HG03469 (cell line): ENCODE measurements around the gene RTRAF.

Experiments used
- ATAC-seq: cut with Tn5 transposase; IDR thresholded peaks from one replicate; pipeline ENCODE4 v1.9.1; 2021; ENCODE audit warnings: mild to moderate bottlenecking, moderate library complexity, moderate number of reproducible peaks; ENCODE audit not compliant: unreplicated experiment

The RTRAF gene

DNA sequence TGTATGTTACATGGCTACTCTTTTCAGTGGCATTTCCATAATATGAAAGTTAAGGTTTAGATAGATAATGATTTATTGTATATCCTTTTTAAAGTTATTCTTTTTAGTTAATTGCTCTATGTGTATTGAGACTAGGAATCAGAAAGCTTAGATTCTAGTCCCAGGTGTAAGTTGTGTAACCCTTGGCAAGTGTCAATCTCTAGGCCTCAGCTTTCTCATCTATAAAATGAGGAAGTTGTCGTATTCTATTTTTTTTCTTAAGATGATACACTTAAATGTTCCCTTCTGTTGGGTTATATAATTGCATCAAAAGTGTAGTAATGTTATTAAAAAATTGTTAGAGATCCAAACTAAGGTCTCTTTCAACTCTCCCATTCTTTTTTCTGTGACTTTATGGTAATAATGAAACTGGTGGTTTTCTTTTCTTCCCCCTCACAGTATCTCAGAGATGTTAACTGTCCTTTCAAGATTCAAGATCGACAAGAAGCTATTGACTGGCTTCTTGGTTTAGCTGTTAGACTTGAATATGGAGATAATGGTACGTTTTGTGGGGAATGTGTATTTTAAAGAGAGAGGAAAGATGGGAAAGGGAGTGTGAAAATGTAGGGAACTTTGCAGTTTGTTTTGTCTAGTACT lies 4.1 kb downstream of the RTRAF start:
- no peak for ATAC-seq

DNA sequence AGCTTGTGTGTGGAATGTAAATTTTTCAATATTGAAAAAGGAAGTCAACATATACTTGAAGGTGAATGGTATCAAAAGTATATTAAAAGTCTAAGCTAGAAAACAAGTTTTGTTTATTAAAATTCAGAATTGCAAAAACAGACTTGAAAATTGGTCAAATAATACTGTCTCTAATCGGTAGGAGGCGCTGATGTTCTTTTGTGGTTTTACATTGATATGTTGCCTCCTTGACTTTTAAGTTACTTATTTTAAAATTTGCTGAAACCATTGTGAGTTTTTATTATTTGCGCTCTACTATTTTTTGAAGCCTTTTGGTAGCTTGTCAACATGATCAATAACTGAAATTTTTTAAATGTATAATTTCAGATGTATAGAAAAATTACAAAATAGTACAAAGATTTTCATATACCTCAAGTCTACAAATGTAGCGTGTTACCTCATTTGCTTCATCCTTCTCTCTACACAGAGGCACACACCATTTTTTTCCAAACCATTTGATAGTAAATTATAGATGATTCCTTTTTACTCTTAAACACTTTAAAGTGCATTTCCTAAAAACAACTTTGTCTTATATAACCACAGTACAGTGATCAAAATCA lies 6.9 kb downstream of the RTRAF start:
- ATAC-seq: no peak

DNA sequence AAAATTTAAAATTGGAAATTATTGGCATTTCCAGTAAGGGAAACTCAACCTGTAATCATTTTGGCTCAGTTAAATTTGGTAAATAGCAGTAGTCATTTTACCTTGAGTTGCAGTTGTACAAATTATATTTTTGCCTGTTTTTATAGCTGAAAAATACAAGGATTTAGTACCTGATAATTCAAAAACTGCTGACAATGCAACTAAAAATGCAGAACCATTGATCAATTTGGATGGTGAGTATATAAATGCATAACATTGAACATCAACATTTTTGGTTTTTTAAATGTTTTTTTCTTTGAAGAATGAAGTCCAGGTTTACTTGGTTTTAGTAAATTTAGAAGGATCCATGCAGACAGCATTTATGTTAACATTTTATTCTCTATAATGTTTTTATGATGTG lies 9.0 kb downstream of the RTRAF start:
- no peak for ATAC-seq

DNA sequence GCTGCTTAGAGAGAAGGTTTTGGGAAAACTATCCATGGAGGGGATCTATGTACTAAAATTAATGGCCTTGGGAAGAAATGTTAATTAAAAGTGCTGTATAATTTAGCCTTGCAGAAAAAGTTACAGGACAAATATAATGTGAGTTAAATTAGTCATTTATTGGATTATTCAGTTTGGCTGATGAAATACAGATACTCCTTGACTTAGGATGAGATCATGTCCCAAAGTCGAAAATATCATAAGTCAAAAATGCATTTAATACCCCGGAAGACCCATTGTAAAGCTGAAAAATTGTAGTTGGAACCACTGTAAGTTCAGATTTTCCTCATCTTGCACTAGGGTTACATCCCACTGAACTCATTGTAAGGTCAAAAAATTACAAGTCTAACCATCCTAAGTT lies 9.7 kb downstream of the RTRAF start:
- ATAC-seq: no peak

DNA sequence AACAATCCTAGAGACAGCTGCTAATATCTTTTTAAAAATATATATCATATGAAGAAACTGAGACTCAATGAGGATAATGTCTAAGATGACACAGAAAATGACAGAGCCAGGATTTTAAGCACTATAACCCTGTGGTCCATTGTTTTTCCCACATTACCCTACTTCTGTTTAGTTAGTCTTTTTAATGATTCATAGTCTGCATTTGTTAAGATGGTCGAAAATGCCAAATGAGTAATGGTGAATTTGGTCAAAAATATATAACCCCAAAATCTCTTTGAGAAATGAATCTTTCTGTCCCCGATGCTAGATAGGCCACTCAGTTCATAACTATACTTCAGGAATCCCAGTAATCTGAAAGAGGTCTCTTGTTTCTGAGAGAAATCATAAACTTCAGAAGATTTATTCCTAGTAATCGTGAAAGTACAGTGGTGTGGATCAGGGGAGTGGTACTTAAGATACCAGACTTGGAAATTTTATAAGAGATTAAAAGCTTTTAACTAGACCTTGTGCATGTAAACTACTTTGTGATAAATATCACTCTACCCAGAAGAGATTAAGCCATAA lies 10.8 kb downstream of the RTRAF start:
- ATAC-seq: no peak

DNA sequence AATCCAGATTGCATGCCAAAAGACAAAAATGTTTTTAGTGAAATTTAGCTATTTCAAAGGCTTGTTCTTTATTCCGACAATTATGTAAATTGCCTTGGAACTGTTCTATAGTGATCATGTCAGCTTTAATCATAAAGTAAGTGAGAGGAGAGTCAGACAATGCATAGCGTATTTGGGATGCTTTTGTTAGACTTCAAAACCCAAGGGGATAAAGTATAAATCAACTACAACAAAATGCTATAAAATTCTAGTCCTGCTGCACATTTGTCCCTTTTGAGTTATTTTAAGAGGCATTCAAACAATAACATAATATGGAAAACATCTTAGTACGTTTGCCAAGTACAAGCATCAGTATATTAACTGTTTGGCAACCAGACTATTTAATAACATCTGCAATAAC lies 11.3 kb downstream of the RTRAF start:
- no peak for ATAC-seq

DNA sequence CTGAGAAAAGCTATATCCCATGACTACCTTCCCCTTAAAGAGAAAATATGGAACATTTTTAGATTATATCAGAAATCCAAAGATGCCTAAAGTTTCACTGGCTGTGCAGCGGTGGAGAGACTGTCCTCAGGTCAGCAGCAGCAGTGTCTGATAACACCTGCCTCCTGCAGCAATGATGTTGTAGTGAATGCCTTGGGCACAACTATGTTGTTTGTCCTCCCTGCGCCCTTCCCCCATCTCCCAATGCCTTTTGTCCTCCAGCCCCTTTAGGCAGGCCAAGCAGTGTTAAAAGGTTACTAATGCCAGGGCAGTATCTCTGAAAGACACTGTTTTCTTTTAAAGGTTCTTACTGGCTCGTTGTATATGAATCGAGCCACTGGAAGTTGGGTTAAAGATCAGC lies 13.2 kb downstream of the RTRAF start:
- ATAC-seq: no peak

DNA sequence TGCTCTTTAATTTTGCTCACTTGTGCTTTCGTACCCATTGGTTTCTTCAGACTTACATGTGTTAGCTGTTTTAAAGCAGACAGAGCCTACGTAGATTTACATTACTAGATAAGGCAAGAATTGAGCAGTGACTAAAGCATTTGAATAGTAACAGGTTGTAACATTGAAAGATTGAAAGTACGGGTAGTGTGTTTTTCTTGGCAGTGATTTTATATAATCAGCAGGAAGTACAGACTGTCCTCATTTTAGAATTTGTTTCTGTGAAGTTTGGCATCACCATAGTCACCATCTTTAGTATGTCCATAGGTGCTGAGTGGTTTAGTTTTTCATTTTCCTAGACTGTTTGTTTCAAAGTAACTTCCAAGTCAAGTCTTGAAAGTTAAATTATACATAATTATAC lies 14.0 kb downstream of the RTRAF start:
- ATAC-seq: no peak

DNA sequence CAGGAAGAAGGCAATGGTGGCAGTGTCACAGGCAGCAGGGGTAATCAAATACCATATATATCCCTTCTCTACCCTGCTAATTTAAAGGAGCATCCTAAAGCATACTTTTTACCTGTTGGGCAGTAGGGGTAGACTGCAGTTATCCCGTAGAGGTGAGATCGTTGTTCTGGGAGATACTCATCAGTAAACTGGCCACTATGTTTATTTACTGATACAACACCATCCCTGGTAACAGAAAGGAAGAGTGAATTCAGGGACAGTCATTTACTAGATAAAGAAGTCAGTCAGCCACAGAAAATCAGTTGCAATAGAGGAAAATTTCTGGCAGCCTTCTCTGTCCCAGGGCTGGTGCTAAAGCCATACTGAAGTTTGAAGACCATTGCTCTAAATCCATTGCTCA lies 16.3 kb downstream of the RTRAF start:
- no peak for ATAC-seq

DNA sequence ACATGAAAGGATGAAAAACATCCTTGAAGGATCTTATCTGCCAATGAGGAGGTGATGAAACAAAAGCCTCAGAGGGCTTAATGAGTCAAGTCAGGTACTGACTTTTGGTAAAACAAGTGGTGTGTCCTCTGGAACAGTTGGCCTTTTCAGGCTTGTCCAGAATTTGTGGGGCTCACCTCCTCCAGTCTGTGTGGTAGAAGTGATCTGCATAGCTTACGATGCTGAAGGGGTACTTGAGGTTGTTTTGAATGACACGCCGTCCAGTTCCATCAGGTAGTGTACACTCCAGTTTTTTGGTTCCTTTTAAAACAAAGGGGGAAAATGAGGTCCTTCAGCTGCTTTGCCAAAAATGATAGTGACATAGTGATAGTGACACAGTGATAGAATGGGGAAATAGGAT lies 17.0 kb downstream of the RTRAF start:
- no peak for ATAC-seq

DNA sequence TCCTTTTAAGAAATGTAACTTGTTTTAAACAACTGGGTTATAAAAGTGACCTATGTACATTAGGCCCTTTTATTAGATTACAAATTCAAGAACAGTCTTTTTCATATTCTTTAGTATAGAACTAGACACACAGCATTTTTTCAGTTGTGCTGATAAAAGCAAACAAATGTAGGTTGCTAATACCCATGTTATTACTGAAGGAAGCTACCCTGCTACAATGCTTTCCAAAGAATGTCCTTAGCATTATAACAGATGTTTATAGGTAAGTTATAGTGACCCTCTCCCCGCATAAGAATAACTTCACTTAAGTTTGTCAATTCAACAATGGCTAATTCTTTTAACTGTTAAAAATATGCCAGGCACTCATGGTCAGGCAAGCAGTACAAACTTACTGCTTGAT lies 17.9 kb downstream of the RTRAF start:
- ATAC-seq: no peak

DNA sequence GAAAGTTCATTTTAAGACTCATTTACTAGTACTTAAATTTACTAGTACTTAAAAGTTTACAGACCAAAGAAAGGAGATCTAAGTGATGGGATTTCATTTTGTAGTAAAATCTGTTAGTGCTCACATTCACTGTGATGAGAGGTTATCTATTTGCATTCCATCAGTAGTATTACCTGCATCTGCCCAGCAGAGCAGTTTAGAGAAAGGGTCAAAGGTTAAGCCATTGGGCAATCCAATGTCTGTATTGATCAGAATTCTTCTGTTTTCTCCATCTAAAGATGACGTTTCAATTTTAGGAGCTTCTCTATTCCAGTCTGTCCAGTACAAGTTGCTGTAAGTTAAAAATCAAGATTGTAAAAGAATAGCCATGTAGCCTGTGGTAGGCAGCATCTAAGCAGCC lies 18.3 kb downstream of the RTRAF start:
- ATAC-seq: no peak

DNA sequence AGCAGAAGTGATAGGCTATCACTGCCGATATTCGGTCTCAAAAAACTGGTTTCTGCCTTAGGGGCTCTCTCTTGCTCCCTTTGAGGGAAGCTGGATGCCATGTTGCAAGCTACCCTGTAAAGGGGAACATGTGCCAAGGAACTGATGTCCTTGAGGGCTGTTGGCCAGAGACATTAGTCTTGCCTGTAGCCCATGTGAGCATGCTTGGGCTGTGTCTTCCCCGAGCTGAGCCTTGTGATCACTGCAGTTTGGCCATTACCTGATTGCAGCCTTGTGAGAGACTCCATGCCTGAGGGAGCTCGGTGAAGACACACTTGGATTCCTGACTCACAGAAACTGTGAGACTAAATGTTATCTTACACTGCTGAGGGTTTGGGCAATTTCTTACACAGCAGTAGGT lies 18.8 kb downstream of the RTRAF start:
- ATAC-seq: no peak

DNA sequence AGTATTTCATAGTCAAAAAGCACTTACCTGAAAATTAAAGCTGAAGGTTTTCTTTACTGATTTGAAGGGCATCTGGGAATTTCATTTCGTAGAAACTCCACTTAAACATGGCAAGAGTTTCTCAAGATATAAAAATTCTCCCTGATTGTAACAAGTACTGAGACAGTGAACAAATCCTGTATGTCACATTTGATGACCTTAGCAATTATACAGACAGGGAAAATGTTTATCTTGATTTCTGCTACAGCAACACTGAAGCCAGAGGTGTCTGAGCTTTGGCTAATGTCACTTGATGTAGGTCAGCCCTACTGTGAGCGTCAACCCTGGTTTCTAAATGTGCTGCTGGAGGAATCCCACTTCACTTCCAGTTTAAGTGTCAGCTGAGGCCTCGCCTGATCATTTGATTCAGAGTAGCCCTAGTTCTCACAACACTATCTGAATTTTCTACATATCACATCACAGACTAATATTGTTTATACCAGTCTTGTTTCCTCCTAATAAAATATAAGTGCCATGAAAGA lies 20.9 kb downstream of the RTRAF start:
- ATAC-seq: no peak

DNA sequence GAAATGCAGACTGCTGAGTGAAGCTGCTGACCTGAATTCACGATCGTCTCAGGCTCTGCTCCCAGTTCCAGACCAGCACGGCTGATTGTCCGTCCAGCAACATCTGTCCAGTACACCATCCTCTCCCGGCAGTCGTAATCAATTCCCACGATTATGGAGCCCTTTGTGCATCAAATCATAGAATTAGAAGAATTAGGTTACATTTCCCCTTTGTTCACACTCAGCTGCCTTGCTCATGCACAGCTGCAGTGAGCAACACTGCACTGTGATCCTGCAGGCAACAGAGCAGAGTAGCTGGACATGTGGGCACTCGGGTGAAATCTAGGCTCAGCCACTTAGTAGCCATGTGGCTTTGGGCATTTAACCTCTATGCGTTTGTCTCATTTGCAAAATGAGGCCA lies 22.2 kb downstream of the RTRAF start:
- ATAC-seq: no peak

DNA sequence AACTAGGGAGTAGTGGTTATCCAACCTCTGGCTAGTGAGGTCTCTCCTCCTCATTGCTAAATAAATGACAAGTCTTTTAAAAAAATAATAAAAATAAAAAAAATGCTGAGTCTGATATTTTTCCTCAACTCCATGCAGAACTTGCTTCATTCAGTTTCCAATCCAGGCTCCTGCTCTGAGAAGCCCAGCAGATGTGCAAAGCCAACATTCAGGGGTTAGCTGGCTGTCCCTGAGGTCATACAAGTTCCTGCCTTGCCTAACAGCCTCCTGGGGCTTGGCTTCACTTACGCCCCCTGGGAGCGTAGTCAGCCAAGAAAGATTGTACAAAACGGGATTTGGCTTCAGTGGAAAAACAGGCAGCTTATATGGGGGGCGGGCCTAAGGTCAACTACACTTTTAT lies 23.3 kb downstream of the RTRAF start:
- no peak for ATAC-seq

DNA sequence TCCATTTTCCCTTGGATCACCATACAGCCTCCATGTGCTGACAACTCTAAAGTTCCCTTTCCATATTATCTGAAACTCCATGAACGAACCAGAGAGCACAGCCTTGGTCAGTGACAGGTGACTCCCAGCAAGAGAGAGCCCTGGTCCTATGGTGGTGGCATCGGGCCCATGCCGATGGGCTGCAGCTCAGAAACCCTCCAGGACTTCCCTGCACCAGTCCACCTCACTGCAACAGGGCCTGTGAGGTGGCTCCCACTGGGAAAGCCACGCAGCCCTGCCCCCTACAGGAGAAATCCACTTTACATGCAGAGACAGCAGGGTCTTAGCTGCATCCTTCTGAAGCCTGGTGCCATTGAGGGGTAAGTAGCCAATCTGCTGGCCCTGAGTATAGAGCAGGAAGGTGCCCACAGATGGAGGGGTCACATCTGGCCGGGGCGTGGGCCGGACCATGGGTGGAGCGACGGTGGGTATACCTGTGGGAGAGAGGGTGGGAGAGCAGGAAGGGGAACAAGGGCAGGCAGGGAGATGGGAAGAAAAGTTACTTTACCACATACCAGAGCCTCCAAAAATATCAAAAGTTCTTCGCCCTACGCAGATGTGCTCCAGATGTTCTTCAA lies 24.7 kb downstream of the RTRAF start:
- no peak for ATAC-seq

DNA sequence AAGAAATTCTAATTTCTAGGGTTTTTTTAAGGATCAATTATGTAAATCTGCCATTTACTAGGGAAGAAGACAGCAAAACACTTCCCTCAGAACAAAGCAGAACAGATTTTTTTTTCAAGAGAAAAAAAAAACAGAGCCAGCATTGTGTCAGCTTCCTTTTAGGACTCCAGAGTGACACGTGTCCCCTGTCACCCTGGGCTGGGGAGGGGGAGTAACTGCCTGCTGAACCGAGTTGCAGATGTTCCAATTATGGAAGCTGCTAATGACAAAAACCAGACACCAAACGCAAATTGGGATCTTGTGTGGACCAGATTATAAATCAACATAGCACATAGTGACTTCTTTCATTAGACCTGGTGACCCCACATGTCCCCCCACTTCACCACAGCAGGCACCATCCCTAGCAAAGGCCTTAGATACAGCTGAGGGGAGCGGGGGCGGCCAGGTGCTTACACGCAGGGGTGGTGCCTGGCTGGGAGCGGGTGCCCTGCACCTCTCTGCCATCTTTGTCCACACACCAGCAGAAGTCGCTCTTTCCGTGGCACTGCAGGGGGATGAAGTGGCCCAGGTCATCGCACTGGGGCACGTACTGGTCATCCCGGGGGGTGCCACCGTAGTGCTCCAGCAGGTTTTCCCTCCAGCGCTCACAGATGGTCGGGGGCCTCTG lies 25.4 kb downstream of the RTRAF start:
- no peak for ATAC-seq

DNA sequence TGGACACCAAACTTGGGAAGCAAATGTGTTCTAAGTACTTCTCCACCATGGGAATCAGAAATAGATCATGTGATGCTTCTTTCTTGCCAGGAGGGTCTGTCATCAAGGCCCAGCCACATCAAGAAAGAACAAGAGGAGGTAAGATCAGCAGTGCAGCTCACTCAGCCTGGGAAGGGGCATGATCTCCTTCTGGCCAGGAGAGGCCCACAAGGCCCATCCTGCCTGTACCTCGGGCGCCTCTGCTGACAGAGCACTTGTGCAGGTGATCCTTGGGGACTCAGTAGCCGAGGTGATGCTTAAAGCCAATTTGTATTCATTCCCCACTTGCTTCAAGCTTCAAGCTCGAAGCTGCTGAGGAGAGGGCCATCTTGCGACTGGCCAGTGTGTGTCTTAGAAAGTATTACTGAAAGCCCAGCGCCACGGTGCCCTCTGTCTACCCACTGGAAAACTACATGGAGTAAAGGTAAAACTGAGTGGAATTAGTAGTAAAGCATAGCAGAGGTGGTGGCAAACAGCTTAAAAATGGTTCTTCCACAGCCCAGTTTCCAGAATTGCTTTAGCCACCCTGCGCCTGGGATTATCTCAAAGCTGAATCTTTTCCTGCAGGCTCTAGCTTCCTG lies 26.2 kb downstream of the RTRAF start:
- no peak for ATAC-seq

DNA sequence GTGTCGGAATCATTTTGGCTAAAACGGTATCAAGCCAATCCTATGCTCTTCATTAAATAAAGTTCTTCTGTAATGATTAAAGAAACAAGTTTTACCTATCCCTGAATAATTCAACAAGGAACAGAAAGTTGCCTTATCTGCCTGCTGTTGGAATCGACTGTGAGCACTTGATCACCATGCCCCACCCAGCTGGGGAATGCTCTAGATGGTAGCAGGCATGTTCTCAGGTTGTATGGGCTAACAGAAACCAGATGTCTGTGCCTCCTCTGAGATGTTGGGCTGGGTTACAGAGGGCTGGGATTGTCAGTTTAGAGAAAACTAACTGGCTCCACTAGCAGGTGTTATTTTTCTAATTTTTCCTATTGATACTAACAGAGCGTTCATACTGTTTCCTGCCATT lies 28.9 kb downstream of the RTRAF start:
- ATAC-seq: no peak

DNA sequence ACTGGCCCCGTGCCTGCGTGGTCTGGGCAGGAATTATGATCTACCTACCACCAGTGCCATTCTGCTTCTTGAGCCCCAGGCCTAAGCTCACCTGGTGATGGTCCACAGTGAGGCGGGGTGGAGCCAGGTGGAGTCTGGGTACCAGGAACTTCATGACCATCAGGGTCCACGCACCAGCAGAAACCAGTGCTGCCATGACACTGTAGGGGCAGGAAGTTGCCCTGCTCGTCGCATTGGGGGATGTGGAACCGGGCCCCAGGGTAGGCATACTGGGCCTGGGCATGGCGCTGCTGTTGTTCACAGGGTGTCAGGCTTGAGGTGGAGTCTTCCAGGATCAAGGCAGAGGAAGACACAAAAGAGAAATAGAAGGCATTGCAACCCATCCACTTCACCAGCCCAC lies 29.6 kb downstream of the RTRAF start:
- no peak for ATAC-seq
